Esophagus squamous epithelium (tissue), 4 donors: ENCODE results near the gene GLIS2.

Experiments
- POLR2A ChIP-seq, 4 donors: fragments of 450-650 bp; IDR thresholded peaks; one replicate each; pipeline ENCODE4 v1.6.1; 2017; ENCODE audit warnings: antibody characterized with exemption in 4 of 4, mild to moderate bottlenecking in 4 of 4, moderate library complexity in 3 of 4
- TF ChIP-seq, protein P1 (sequence below), 6 experiments: fragments of 450-650 bp in 4 of 6; fragments of 200-600 bp in 2 of 6; sonication (generic) in 2 of 6; IDR thresholded peaks; one replicate each; pipeline ENCODE4 v1.5.1; 2016 to 2019; ENCODE audit warnings: antibody characterized with exemption in 6 of 6, mild to moderate bottlenecking in 4 of 6, moderate library complexity in 4 of 6

DNA sequence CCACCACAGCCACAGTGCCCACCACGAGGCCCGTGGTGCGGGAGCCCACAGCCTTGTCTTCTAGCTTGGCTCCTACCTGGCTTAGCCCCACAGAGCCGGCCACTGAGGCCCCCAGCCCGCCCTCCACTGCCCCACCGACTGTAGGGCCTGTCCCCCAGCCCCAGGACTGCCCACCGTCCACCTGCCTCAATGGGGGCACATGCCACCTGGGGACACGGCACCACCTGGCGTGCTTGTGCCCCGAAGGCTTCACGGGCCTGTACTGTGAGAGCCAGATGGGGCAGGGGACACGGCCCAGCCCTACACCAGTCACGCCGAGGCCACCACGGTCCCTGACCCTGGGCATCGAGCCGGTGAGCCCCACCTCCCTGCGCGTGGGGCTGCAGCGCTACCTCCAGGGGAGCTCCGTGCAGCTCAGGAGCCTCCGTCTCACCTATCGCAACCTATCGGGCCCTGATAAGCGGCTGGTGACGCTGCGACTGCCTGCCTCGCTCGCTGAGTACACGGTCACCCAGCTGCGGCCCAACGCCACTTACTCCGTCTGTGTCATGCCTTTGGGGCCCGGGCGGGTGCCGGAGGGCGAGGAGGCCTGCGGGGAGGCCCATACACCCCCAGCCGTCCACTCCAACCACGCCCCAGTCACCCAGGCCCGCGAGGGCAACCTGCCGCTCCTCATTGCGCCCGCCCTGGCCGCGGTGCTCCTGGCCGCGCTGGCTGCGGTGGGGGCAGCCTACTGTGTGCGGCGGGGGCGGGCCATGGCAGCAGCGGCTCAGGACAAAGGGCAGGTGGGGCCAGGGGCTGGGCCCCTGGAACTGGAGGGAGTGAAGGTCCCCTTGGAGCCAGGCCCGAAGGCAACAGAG is 66.3 kb downstream of the GLIS2 start:
- TF ChIP-seq, protein P1, sequence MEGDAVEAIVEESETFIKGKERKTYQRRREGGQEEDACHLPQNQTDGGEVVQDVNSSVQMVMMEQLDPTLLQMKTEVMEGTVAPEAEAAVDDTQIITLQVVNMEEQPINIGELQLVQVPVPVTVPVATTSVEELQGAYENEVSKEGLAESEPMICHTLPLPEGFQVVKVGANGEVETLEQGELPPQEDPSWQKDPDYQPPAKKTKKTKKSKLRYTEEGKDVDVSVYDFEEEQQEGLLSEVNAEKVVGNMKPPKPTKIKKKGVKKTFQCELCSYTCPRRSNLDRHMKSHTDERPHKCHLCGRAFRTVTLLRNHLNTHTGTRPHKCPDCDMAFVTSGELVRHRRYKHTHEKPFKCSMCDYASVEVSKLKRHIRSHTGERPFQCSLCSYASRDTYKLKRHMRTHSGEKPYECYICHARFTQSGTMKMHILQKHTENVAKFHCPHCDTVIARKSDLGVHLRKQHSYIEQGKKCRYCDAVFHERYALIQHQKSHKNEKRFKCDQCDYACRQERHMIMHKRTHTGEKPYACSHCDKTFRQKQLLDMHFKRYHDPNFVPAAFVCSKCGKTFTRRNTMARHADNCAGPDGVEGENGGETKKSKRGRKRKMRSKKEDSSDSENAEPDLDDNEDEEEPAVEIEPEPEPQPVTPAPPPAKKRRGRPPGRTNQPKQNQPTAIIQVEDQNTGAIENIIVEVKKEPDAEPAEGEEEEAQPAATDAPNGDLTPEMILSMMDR (IDR thresholded peaks at IDR 0.05): no peak
- no peak for TF ChIP-seq POLR2A (IDR thresholded peaks at IDR 0.05)
